Thyroid gland (tissue), 4 donors: ENCODE results near the gene ZDHHC11B.
"Not testable (repeated sequence)": the region's sequence is repeated elsewhere in the genome, so short reads cannot be mapped to it uniquely, and the experiment has no call there.

Experiments used
- CTCF ChIP-seq, 6 experiments: fragments of 200-600 bp in 3 of 6; fragments of 450-650 bp in 3 of 6; sonication (generic) in 3 of 6; IDR thresholded peaks; one replicate each; pipeline ENCODE4 v1.5.1; 2016 to 2019; ENCODE audit warnings: antibody characterized with exemption in 6 of 6, mild to moderate bottlenecking in 2 of 6, inconsistent platforms in 1 of 6, moderate library complexity in 1 of 6
- POLR2A ChIP-seq, 2 donors: fragments of 450-650 bp; IDR thresholded peaks; one replicate each; pipeline ENCODE4 v1.6.1; 2017; ENCODE audit warnings: antibody characterized with exemption in 2 of 2, mild to moderate bottlenecking in 2 of 2, moderate library complexity in 1 of 2

- TF ChIP-seq CTCF (IDR thresholded peaks at IDR 0.05), result not testable (repeated sequence)
- peak in 1 of 2 donors; percentile 85 for TF ChIP-seq POLR2A (IDR thresholded peaks at IDR 0.05)
Measured at GRCh38 chr5:693271-694041, 91.1 kb downstream of the ZDHHC11B start, which contains the start of gene TPPP.
